Peyer's patch (tissue), 4 donors: ENCODE results near the gene LOXHD1.

Experiments used
- CTCF ChIP-seq, 6 experiments: fragments of 450-650 bp in 4 of 6; fragments of 200-600 bp in 2 of 6; sonication (generic) in 1 of 6; IDR thresholded peaks; one replicate each; pipeline ENCODE4 v1.5.1; 2017 to 2019; ENCODE audit warnings: antibody characterized with exemption in 6 of 6, mild to moderate bottlenecking in 3 of 6, moderate library complexity in 1 of 6
- POLR2A ChIP-seq, 2 donors: fragments of 450-650 bp; IDR thresholded peaks; one replicate each; pipeline ENCODE4 v1.5.1; 2017; ENCODE audit warnings: antibody characterized with exemption in 2 of 2, mild to moderate bottlenecking in 2 of 2, moderate library complexity in 2 of 2

DNA sequence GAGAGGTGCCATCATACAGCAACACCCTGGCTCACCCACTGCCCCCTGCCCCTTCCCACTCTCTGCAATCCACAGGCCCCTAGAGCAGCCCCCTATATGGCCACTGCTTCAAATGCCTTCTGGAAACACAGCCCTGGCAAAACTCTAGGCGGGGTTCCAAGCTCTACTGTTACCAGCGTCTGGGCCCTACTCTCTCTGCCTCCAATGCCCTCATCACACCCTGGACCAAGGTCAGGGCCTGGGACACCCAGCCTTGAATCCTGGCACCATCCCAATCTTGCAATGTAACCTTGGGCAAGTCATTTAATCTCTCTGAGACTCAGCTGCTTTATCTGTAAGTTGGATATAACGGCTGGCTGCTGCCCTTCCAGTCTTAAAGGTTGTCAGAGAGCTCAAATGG is 39.2 kb upstream of the LOXHD1 start:
- TF ChIP-seq CTCF (IDR thresholded peaks at IDR 0.05): no peak
- no peak for TF ChIP-seq POLR2A (IDR thresholded peaks at IDR 0.05)
